Adrenal gland (tissue), 12 donors: ENCODE data around the gene GPR151. TPM values are rescaled to one million over a fixed set of nuclear protein-coding genes. Genes with fewer than 3 reads are reported as not detected.

Experiments used
- DNase-seq, 7 donors: peaks; one replicate each; pipeline ENCODE4 v3.0.0-alpha.2; 2019 to 2020
- H3K27ac ChIP-seq, 5 donors: fragments of 200-600 bp; sonication (generic) in 4 of 5; 1 replicate in 3 of 5; 2 replicates in 2 of 5; pipeline versions ENCODE4 v1.5.1 to v1.8.0; 2016 to 2020; ENCODE audit warnings: mild to moderate bottlenecking in 1 of 5
- H3K27me3 ChIP-seq: fragments of 200-600 bp; 2 replicates; pipeline ENCODE4 v1.8.0; 2021
- H3K36me3 ChIP-seq, 2 donors: fragments of 200-600 bp; replicated peaks in 1 of 2; 1 replicate in 1 of 2; 2 replicates in 1 of 2; pipeline versions ENCODE4 v1.5.1 to v1.8.0; 2018 to 2022
- H3K4me1 ChIP-seq, 2 donors: fragments of 200-600 bp; replicated peaks in 1 of 2; 1 replicate in 1 of 2; 2 replicates in 1 of 2; pipeline versions ENCODE4 v1.5.1 to v1.8.0; 2018 to 2021
- H3K4me3 ChIP-seq, 4 donors: fragments of 200-600 bp; sonication (generic) in 3 of 4; one replicate each; pipeline ENCODE4 v1.5.1; 2016 to 2018
- H3K9me3 ChIP-seq, 3 donors: fragments of 200-600 bp; sonication (generic) in 1 of 3; replicated peaks in 1 of 3; 1 replicate in 2 of 3; 2 replicates in 1 of 3; pipeline versions ENCODE4 v1.5.1 to v1.8.0; 2016 to 2021
- CTCF ChIP-seq, 6 experiments: fragments of 450-650 bp in 4 of 6; fragments of 200-600 bp in 2 of 6; sonication (generic) in 1 of 6; IDR thresholded peaks; 1 replicate in 5 of 6; 2 replicates in 1 of 6; pipeline versions ENCODE4 v1.5.1 to v1.8.0; 2016 to 2021; ENCODE audit warnings: antibody characterized with exemption in 6 of 6, mild to moderate bottlenecking in 2 of 6, moderate library complexity in 1 of 6
- POLR2A ChIP-seq, 2 donors: fragments of 450-650 bp; IDR thresholded peaks; one replicate each; pipeline ENCODE4 v1.6.1; 2017; ENCODE audit warnings: antibody characterized with exemption in 2 of 2, mild to moderate bottlenecking in 2 of 2, moderate library complexity in 1 of 2
- WGBS, 4 donors: extraction: QIAGEN DNeasy Blood & Tissue Kit in 2 of 4; methylation state at CpG; one replicate each; pipeline versions ENCODE4 v1.1.5 to v1.1.7; 2013 to 2017; 5-methylcytosine and 5-hydroxymethylcytosine counted together
- intact Hi-C, 2 donors: fragments of 100-400 bp; cut with DNase I; formaldehyde crosslinking; loops; one replicate each; pipeline versions ENCODE4 v1.14.1 to v1.15.0; 2022 to 2023
- polyA plus RNA-seq, 3 donors: library from polyadenylated mRNA; stranded (reverse); fragments of 200-250 nt in 2 of 3; fragments of 350-450 nt in 1 of 3; fragmentation: Illumina TruSeq in 1 of 3; extraction: RNeasy Lipid Tissue Mini Kit (QIAGEN cat#74804) in 1 of 3; gene quantifications; one replicate each; pipeline ENCODE4 v1.2.3, GENCODE V29; 2013 to 2014
- total RNA-seq, 9 donors: library from RNA; depleted of rRNA in 4 of 9; stranded (reverse); fragments of >200 nt in 4 of 9; fragments of 120-200 nt in 1 of 9; fragmentation: NEBNext Ultra II Directional in 1 of 9; extraction: Animal tissue kit (Norgen Biotek cat#: 25700) in 1 of 9; gene quantifications; one replicate each; pipeline versions ENCODE4 v1.1.0 to v1.2.4, GENCODE V29; 2013 to 2023
- donor health status: healthy with polysubstance abuse.
- donor health status: Bipolar disorder and iron deficiency.
- donor health status: DM: yes; HTN: yes; CAD: no.
- donor health status: DM: no; HTN: no; CAD: no.
- donor health status: DM: no; HTN: no; CAD: no.
- donor health status: DM: yes; HTN: yes; CAD: no.

The GPR151 gene
- total and polyA plus RNA-seq, 12 donors, result not detected

GRCh38 chr5:146513462-146513861 is 2.5 kb downstream of the GPR151 start:
- no peaks in the 10 kb centered on the region for H3K9me3 ChIP-seq

DNA sequence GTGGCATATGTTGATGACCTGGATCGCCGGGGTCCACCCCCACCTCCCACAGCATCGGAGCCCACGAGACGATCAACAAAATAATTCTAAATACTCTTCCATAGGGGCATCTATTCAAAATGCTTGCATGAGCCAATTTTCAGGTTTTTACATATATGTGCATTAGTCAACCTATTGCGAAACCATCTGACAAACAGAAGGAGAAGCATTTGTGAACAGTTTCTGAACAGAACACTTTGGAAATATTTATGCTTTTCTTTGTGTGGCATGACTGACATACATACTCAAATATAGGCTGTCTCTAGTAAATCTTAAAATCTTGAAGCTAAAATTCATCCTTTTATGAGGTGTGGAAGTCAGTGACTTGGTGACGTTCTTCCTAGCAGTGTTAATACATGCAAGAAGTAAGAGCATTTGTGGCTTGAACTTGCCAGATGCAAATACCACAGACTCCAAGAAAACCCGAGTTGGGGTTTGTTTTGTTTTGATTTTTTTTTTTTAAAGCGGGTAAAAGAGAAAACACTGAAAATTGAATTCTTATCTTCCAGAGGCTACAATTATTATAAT is 5.3 kb downstream of the GPR151 start:
- no peak overlapping the region for H3K4me3 ChIP-seq
- no peak overlapping the region for H3K27ac ChIP-seq
- H3K4me1 ChIP-seq, result no peaks in the 10 kb centered on the region
- TF ChIP-seq CTCF (IDR thresholded peaks at IDR 0.05), result no peak
- no peaks in the 10 kb centered on the region for H3K27me3 ChIP-seq
- intact Hi-C loops, result no loop called here
- WGBS, 4 donors, result 88 to 95% (median 92%) methylated on average over 9 of the region's 9 CpGs
- DNase-seq, result no peak
- peaks cover 0 to 51% of the 10 kb centered on the region in 2 donors for H3K36me3 ChIP-seq
- H3K9me3 ChIP-seq, result no peaks in the 10 kb centered on the region

More at GRCh38 chr5:146513462-146513861, 2.5 kb downstream of the GPR151 start:
- DNase-seq, result no peak
- H3K27ac ChIP-seq, result no peak overlapping the region
- H3K4me3 ChIP-seq, result no peak overlapping the region
- H3K27me3 ChIP-seq, result no peaks in the 10 kb centered on the region
- 90 to 95% (median 93%) methylated on average over 2 of the region's 2 CpGs for WGBS, 4 donors
- H3K4me1 ChIP-seq, result no peaks in the 10 kb centered on the region
- H3K36me3 ChIP-seq, result peaks cover 0 to 34% of the 10 kb centered on the region in 2 donors
- intact Hi-C loops, result no loop called here
- TF ChIP-seq CTCF (IDR thresholded peaks at IDR 0.05) (no peak), POLR2A (IDR thresholded peaks at IDR 0.05) (no peak)

GRCh38 chr5:146507428-146507827 is 8.6 kb downstream of the GPR151 start:
- WGBS, 4 donors, result 95 to 98% (median 97%) methylated on average over 5 of the region's 5 CpGs
- Histone ChIP-seq H3K9me3 (no peaks in the 10 kb centered on the region), H3K4me3 (no peak overlapping the region), H3K27ac (no peak overlapping the region), H3K4me1 (no peaks in the 10 kb centered on the region), H3K36me3 (peaks cover 0 to 61% of the 10 kb centered on the region in 2 donors), H3K27me3 (no peaks in the 10 kb centered on the region)
- TF ChIP-seq POLR2A (IDR thresholded peaks at IDR 0.05) (no peak), CTCF (IDR thresholded peaks at IDR 0.05) (no peak)
- intact Hi-C loops, result no loop called here
- no peak for DNase-seq

DNA sequence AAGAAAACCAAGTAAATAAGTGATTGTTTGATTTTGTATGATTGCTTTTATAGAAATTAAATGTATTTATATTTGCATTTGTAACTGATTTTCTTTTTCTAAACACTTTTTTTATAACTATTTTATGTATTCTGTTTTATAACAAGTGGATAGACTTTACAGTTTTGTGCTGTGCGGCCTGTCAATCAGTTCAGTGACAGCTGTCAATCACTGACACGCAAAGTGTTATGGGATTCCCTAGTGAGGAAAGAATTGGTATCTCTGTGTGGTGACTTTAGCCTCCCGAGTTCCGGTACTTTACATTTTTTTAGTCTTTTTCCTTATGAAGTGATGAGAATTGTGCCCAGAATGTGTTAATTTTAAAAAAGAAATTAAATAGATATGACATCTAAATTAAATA is 16.3 kb downstream of the GPR151 start:
- Histone ChIP-seq H3K36me3 (peaks cover 0 to 10% of the 10 kb centered on the region in 2 donors), H3K27ac (no peak overlapping the region), H3K4me3 (no peak overlapping the region), H3K27me3 (no peaks in the 10 kb centered on the region), H3K9me3 (no peaks in the 10 kb centered on the region), H3K4me1 (peaks cover 0 to 5% of the 10 kb centered on the region in 2 donors)
- TF ChIP-seq POLR2A (IDR thresholded peaks at IDR 0.05) (no peak), CTCF (IDR thresholded peaks at IDR 0.05) (no peak)
- intact Hi-C loops, result no loop called here
- no peak for DNase-seq
- 95 to 98% (median 96%) methylated on average over 4 of the region's 4 CpGs for WGBS, 4 donors
